Middle frontal gyrus (tissue), 1 donor: ENCODE data around the gene SPOCK1.

Experiments
- DNase-seq: peaks from one replicate; pipeline ENCODE4 v3.0.0-alpha.2; 2015; ENCODE audit warnings: low spot score; ENCODE audit errors: extremely low spot score

The SPOCK1 gene

GRCh38 chr5:137300411-137301240 is 198.5 kb downstream of the SPOCK1 start:
- DNase-seq = no peak

- no peak for DNase-seq
These were observed 202.8 kb downstream of the SPOCK1 start for GRCh38 chr5:137296213-137296781.

- DNase-seq = no peak
These were observed 204.5 kb downstream of the SPOCK1 start for GRCh38 chr5:137294604-137295003.

DNA sequence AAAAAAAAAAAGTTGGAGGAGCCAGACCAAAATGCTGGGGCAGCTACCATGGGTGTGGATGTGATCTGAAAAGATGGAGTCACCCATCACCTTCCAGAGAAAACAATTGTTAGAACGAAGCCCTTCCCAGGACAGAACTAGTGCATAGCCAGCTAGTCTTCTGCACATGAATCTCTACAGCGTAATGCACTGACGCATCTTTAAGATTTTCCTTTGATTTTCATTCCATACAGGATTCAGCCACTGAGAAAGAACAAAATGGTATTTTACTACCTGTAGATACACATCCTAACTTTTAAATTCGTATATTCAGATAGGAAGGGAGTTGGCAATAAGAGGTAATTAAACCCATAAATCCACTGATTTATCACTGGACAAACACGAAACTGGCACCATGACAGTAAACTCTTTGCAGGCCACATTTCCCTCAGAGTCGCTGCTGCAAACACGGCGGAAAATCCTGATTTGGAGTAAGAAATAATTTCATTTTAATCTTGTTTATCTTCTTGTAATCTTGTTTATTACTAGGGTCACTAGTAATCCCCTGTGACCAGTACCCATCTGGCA is 206.6 kb downstream of the SPOCK1 start:
- DNase-seq = no peak

GRCh38 chr5:137291436-137291835 is 207.7 kb downstream of the SPOCK1 start:
- DNase-seq = no peak

GRCh38 chr5:137291031-137291430 is 208.1 kb downstream of the SPOCK1 start:
- DNase-seq = no peak

- no peak for DNase-seq
These were observed 208.8 kb downstream of the SPOCK1 start for GRCh38 chr5:137290373-137290772.

DNA sequence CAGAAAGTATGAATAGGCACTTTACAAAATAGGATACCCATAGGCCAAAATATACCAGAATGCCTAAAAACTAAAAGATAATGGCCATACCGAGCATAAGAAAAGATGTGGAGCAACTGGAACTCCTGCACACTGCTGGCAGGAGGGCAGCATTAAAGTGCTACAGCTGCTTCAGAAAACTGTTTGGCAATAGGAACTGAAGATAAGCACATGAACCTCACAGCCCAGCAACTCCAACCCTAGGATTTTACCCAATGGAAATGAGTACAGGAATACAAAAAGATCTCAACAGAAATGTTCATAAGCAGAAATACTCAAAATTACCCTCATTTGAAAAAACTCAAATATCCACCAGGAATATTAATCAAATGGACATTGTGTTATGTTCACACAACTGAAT is 209.3 kb downstream of the SPOCK1 start:
- no peak for DNase-seq

DNA sequence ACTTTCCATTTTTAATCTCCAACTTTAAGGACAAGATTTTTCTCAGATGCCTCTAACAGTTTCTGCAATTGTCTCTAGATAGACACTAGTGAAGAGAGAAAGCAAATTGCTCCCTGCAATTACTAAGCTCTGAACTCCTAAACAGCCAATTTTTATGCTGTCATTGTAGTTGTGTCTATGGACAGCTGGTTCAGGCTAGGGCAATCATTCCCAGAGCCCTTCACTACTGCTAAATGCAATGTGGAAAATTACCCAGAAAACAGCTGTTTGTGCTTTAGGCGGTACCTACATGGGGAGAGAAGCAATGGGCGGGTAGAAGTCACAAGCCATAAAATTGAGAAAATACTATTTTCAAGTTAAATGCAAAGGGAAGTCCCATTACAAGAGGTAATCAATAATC is 211.6 kb downstream of the SPOCK1 start:
- no peak for DNase-seq

DNA sequence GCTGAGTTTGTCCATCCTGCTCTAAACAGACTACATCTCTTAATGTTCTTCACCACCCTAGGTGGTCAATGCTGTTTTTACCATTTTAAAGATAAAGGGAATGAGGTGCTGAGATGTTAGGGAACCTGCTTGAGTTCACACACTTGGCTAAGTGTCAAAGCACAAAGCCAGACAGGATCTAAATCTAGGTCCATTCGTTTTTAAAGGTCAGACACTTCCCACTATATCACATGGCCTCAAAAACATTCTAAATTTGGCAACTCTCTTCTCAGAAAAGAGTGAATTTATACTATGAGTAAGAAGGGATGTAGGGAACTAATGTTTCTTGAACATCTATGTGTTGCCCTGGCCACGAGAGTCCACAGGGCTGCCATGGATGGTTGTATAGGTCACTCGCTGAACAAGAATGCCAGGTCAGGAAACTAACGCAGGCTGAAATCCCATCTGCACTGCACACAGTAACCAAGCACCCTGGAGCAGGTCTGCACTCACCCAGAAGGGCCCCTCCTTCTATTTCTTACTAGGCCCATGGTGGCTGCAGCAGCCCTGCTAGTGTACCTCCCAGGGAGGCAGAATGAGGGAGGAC is 213.0 kb downstream of the SPOCK1 start:
- DNase-seq = no peak

DNA sequence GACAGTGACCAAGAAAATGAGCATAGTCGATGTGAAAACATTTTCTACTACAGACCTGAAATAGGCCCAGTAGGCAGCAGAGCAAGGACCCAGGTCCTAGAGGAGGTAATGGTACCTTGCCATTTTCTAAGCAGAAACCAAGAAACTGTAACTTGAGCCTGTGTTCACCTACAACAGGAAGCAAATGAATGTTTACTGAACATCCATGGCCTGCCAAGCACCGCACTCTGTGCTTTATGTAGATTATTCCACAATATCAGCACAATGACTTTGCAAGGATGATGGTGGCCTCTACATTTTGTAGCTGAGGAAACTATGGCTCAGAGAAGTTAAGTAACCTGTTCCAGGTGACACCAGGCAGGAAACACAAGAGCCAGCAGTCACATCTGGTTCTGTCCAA is 215.3 kb downstream of the SPOCK1 start:
- DNase-seq = no peak

GRCh38 chr5:137282216-137282615 is 216.9 kb downstream of the SPOCK1 start:
- DNase-seq = no peak

DNA sequence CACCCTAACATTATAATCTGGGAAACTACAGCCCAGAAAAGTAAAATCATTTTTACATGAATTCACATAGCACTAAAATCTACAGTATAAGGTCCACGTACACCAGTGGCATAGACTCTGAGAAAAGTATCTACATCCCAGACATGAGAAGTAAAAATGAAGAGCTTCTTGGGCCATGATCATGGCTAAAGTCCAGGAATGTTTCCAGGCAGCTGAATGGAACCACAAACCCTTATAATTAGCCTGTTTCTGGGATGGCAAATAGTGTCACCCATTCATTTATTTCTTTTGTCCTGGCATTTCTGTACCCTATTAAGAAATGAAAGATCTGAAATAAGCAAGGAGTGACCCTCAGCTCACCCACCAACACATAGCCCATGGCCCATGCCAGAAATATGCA is 217.9 kb downstream of the SPOCK1 start:
- DNase-seq = no peak

- no peak for DNase-seq
These were observed 218.5 kb downstream of the SPOCK1 start for GRCh38 chr5:137280656-137281055.

DNA sequence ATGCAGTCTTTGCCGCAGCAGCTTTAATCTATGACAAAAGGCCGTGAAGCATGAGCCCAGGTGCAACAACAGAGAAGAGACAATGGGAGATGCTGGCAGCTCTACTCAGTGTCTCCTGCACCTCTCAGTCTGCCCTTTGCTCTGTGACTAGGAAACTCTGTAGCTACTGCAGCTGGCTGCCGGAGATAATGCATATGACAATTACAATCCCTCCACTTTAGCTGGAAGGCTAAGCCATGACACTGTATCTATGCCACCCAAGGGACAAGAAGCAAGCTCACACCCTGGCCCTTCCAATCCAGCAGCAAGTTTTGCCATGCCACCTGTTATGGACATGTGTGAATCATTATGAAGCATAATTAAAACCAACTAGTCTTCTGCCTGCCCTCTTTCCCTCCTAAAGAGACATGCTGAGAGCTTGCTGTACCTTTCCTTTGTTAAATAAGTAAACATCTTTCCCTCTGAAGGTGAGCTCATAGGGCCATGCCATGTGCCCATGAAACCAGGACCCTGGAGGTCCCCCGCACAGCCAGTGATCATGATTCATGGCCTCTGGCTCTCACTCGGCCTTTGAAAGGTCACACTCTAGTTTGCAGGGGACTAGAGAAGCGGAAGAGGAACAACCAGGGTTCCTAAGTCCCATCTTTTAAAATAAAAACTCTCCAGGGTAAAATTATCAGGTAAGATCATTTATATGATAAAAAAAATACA is 219.4 kb downstream of the SPOCK1 start:
- no peak for DNase-seq

- no peak for DNase-seq
These were observed 220.7 kb downstream of the SPOCK1 start for GRCh38 chr5:137278476-137278875.

GRCh38 chr5:137275083-137275482 is 224.0 kb downstream of the SPOCK1 start:
- no peak for DNase-seq

- DNase-seq = no peak
These were observed 225.6 kb downstream of the SPOCK1 start for GRCh38 chr5:137273511-137273910.

DNA sequence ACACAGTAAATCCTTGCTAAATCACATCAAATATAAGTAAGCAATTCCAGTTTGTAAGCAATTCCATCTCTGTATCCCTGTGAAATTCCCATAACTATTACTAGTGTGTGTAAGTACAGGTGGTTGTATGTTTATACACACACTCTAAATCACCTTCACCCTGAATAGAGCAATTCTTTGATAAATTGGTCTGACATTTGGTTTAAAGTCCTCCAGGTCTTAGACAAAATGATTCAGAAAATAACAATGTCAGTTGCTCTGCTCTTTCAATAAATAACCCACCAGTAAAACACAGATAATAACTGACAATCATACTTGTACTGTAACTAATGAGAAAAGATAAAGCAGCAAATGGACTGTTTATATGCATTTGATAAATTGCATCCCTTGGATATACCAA is 226.3 kb downstream of the SPOCK1 start:
- DNase-seq = no peak

GRCh38 chr5:137269946-137270345 is 229.2 kb downstream of the SPOCK1 start:
- no peak for DNase-seq

DNA sequence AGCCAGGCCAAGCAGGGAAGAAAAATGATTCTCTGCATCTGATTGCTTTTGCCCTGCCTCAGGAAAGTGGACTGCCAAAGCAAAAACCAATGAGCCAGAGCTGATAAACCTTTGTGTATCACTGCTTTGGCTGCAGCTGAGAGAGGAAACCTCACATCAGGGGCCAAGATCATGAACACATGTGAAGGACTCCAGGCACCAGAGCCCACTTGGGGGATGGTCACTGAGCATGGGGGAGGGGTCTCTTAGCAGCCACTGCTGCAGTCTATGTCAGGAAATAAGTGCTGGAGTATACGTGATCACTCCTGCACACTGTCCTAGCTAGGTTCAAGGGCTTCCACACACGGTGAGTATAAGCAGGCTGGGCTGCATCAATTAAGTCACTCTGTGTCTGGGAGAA is 229.9 kb downstream of the SPOCK1 start:
- no peak for DNase-seq

GRCh38 chr5:137268646-137269045 is 230.5 kb downstream of the SPOCK1 start:
- no peak for DNase-seq
